H9 (cell line): ENCODE data around the gene OR4K1. TPM values are rescaled to one million over a fixed set of nuclear protein-coding genes. Genes with fewer than 3 reads are reported as not detected.

Experiments
- DNase-seq: peaks from one replicate; pipeline ENCODE4 v3.0.0-alpha.2; 2017
- H2AFZ ChIP-seq: one replicate; pipeline ENCODE4 v1.6.1; 2013; ENCODE audit warnings: mild to moderate bottlenecking, low read length, control low read depth, moderate library complexity
- H2AK5ac ChIP-seq: 2 replicates; pipeline ENCODE4 v1.6.1; 2013; ENCODE audit warnings: low read length, control low read depth, mixed read lengths; ENCODE audit not compliant: insufficient read length
- H2BK120ac ChIP-seq: one replicate; pipeline ENCODE4 v1.6.1; 2013; ENCODE audit warnings: low read depth, mild to moderate bottlenecking, low read length, control low read depth, inconsistent platforms; ENCODE audit not compliant: poor library complexity, severe bottlenecking
- H2BK12ac ChIP-seq: 2 replicates; pipeline ENCODE4 v1.6.1; 2013; ENCODE audit warnings: low read length, control low read depth, mixed read lengths, low read depth; ENCODE audit not compliant: insufficient read length
- H2BK15ac ChIP-seq: 2 replicates; pipeline ENCODE4 v1.6.1; 2013; ENCODE audit warnings: low read depth, low read length, control low read depth
- H2BK20ac ChIP-seq: one replicate; pipeline ENCODE4 v1.6.1; 2013; ENCODE audit warnings: low read depth, mild to moderate bottlenecking, low read length, control low read depth, inconsistent platforms; ENCODE audit not compliant: poor library complexity, severe bottlenecking
- H2BK5ac ChIP-seq: 2 replicates; pipeline ENCODE4 v1.6.1; 2013; ENCODE audit warnings: low read length, control low read depth, mixed read lengths; ENCODE audit not compliant: insufficient read length
- H3K14ac ChIP-seq: 2 replicates; pipeline ENCODE4 v1.6.1; 2013; ENCODE audit warnings: low read length, control low read depth; ENCODE audit not compliant: insufficient read depth
- H3K18ac ChIP-seq: 2 replicates; pipeline ENCODE4 v1.6.1; 2013; ENCODE audit warnings: low read depth, mild to moderate bottlenecking, mixed read lengths, low read length, control low read depth; ENCODE audit not compliant: insufficient read length
- H3K23ac ChIP-seq: 2 replicates; pipeline ENCODE4 v1.6.1; 2013; ENCODE audit warnings: low read length, control low read depth, mixed read lengths, low read depth; ENCODE audit not compliant: insufficient read length
- H3K23me2 ChIP-seq: 2 replicates; pipeline ENCODE4 v1.6.1; 2013; ENCODE audit warnings: low read depth, mild to moderate bottlenecking, mixed read lengths, low read length, control low read depth; ENCODE audit not compliant: insufficient read length, poor library complexity, severe bottlenecking
- H3K27ac ChIP-seq: 2 replicates; pipeline ENCODE4 v1.5.1; 2013; ENCODE audit warnings: low read length, control low read depth, mixed read lengths, low read depth; ENCODE audit not compliant: insufficient read length
- H3K27me3 ChIP-seq: 2 replicates; pipeline ENCODE4 v1.6.1; 2013; ENCODE audit warnings: low read length, control low read depth, inconsistent platforms; ENCODE audit not compliant: insufficient read depth
- H3K4ac ChIP-seq: 2 replicates; pipeline ENCODE4 v1.6.1; 2013; ENCODE audit warnings: low read depth, mild to moderate bottlenecking, control low read depth, inconsistent platforms, low read length, moderate library complexity
- H3K4me1 ChIP-seq: 2 replicates; pipeline ENCODE4 v1.6.1; 2013; ENCODE audit warnings: low read length, control low read depth, inconsistent platforms; ENCODE audit not compliant: insufficient read depth
- H3K4me2 ChIP-seq: 2 replicates; pipeline ENCODE4 v1.6.1; 2013; ENCODE audit warnings: low read length, control low read depth, mixed read lengths; ENCODE audit not compliant: insufficient read length, insufficient read depth
- H3K56ac ChIP-seq: 2 replicates; pipeline ENCODE4 v1.6.1; 2013; ENCODE audit warnings: low read depth, mild to moderate bottlenecking, mixed read lengths, low read length, control low read depth; ENCODE audit not compliant: insufficient read length
- H3K79me1 ChIP-seq: 2 replicates; pipeline ENCODE4 v1.6.1; 2013; ENCODE audit warnings: low read depth, mild to moderate bottlenecking, moderate library complexity, low read length, control low read depth, inconsistent platforms; ENCODE audit not compliant: insufficient read depth, poor library complexity, severe bottlenecking
- H3K79me2 ChIP-seq: 2 replicates; pipeline ENCODE4 v1.6.1; 2013; ENCODE audit warnings: low read length, control low read depth, inconsistent platforms; ENCODE audit not compliant: insufficient read depth
- H3K9ac ChIP-seq: 2 replicates; pipeline ENCODE4 v1.6.1; 2013; ENCODE audit warnings: low read length, control low read depth, mixed read lengths; ENCODE audit not compliant: insufficient read length; ENCODE audit errors: extremely low read depth
- H3K9me3 ChIP-seq: one replicate; pipeline ENCODE4 v1.6.1; 2013; ENCODE audit warnings: low read depth, low read length, inconsistent platforms; ENCODE audit not compliant: control insufficient read depth
- H3T11ph ChIP-seq: one replicate; pipeline ENCODE4 v1.6.1; 2013; ENCODE audit warnings: mild to moderate bottlenecking, low read length, control low read depth, inconsistent platforms
- H4K20me1 ChIP-seq: one replicate; pipeline ENCODE4 v1.6.1; 2013; ENCODE audit not compliant: control insufficient read depth, insufficient read length, insufficient read depth
- H4K5ac ChIP-seq: 2 replicates; pipeline ENCODE4 v1.6.1; 2013; ENCODE audit warnings: low read depth, mild to moderate bottlenecking, mixed read lengths, low read length, control low read depth; ENCODE audit not compliant: insufficient read length
- H4K8ac ChIP-seq: replicated peaks from 2 replicates; pipeline ENCODE4 v1.6.1; 2013; ENCODE audit warnings: low read length, control low read depth, mixed read lengths, low read depth; ENCODE audit not compliant: insufficient read length
- H4K91ac ChIP-seq: 2 replicates; pipeline ENCODE4 v1.6.1; 2013; ENCODE audit warnings: low read depth, mild to moderate bottlenecking, moderate library complexity, mixed read lengths, low read length, control low read depth; ENCODE audit not compliant: insufficient read length
- H3K27ac Mint-ChIP-seq, 3 experiments: 2 replicates in 2 of 3; 3 replicates in 1 of 3; pipeline ENCODE4 v1.8.0; 2020 to 2021; ENCODE audit warnings: mixed read lengths in 3 of 3, mild to moderate bottlenecking in 1 of 3, moderate library complexity in 1 of 3
- H3K27me3 Mint-ChIP-seq: 2 replicates; pipeline ENCODE4 v1.8.0; 2021; ENCODE audit warnings: low read depth, mild to moderate bottlenecking, moderate library complexity, mixed read lengths
- H3K36me3 Mint-ChIP-seq, 3 experiments: 2 replicates in 2 of 3; 3 replicates in 1 of 3; pipeline ENCODE4 v1.8.0; 2020 to 2021; ENCODE audit warnings: low read depth in 3 of 3, mixed read lengths in 3 of 3; ENCODE audit not compliant: insufficient read depth in 1 of 3
- H3K4me1 Mint-ChIP-seq, 2 experiments: 2 replicates each; pipeline ENCODE4 v1.8.0; 2020; ENCODE audit warnings: mixed read lengths in 2 of 2
- H3K4me3 Mint-ChIP-seq, 2 experiments: 2 replicates in 1 of 2; 3 replicates in 1 of 2; pipeline ENCODE4 v1.8.0; 2020 to 2021; ENCODE audit warnings: mild to moderate bottlenecking in 2 of 2, mixed read lengths in 2 of 2, moderate library complexity in 1 of 2
- H3K9me3 Mint-ChIP-seq, 2 experiments: 2 replicates in 1 of 2; 3 replicates in 1 of 2; pipeline ENCODE4 v1.8.0; 2020; ENCODE audit warnings: mild to moderate bottlenecking in 2 of 2, mixed read lengths in 2 of 2, moderate library complexity in 1 of 2
- WGBS: extraction: QIAGEN DNeasy Blood & Tissue Kit; methylation state at CpG from one replicate; pipeline ENCODE4 v1.1.7; 2013; ENCODE audit warnings: missing lambda C conversion rate, low lambda C conversion rate, mixed read lengths; ENCODE audit not compliant: insufficient read length; ENCODE audit errors: extremely low coverage; 5-methylcytosine and 5-hydroxymethylcytosine counted together
- total RNA-seq: library from RNA; stranded (reverse); gene quantifications from 2 replicates; pipeline ENCODE4 v1.2.1, GENCODE V29; 2021
- TF ChIP-seq, protein P1 (sequence below): fragments of 200-600 bp; sonication (generic); conservative IDR thresholded peaks from 3 replicates; pipeline ENCODE4 v1.8.0; 2021; ENCODE audit warnings: antibody characterized with exemption, mild to moderate bottlenecking

The OR4K1 gene
- total RNA-seq, 1 experiment from 2014 or later, result not detected

DNA sequence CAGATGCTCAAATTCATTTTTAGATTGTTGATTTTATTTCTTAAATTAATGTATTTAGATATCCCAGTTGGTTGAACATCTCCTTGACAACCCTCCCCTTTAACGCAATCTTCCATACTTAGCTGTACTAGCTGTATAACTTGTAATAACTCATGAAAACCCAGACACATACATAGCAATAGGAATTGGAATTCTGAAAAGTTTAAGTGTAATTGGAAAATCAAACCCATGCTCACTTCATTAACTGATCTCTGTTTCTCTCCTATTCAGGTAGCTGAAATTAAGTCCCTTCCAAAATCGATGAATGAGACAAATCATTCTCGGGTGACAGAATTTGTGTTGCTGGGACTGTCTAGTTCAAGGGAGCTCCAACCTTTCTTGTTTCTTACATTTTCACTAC is 44.6 kb downstream of the OR4K1 start, which contains the start of gene OR4K15:
TSS of gene OR4K15 (plus strand) at position 301 of the 400 bp plus-strand sequence. CDS start at position 301, 0 bp downstream.
- Histone ChIP-seq H3K9me3 (peaks cover 33% of the 10 kb centered on the region), H3K23ac (no peak within 1 kb of the TSS), H2BK15ac (no peak within 1 kb of the TSS), H3K9ac (no peak within 1 kb of the TSS), H3K27me3 (no peaks in the 10 kb centered on the region), H2BK5ac (no peak within 1 kb of the TSS), H3T11ph (no peak within 1 kb of the TSS), H3K56ac (no peak within 1 kb of the TSS), H3K4ac (no peak within 1 kb of the TSS), H4K5ac (no peak within 1 kb of the TSS), H3K23me2 (no peaks in the 10 kb centered on the region), H2BK12ac (no peak within 1 kb of the TSS), H3K14ac (no peak within 1 kb of the TSS), H3K18ac (no peak within 1 kb of the TSS), H3K27ac (no peak within 1 kb of the TSS), H3K4me1 (no peaks in the 10 kb centered on the region), H3K4me2 (no peak within 1 kb of the TSS), H2BK120ac (no peak within 1 kb of the TSS), H3K79me1 (no peaks in the 10 kb centered on the region), H4K20me1 (no peaks in the 10 kb centered on the region), H3K79me2 (no peaks in the 10 kb centered on the region), H4K8ac (no peak within 1 kb of the TSS), H2AFZ (no peak within 1 kb of the TSS), H2BK20ac (no peak within 1 kb of the TSS), H2AK5ac (no peak within 1 kb of the TSS), H4K91ac (no peak within 1 kb of the TSS)
- no CpG with 5 or more reads among the region's 3 CpGs for WGBS
- H3K36me3 Mint-ChIP-seq, result peaks cover 0 to 12% (median 11%) of the 10 kb centered on the region in 3 experiments; a peak in 3 of 7 replicates
- H3K4me3 Mint-ChIP-seq, result no peak within 1 kb of the TSS
- peaks cover 61 to 63% of the 10 kb centered on the region in 2 experiments for H3K9me3 Mint-ChIP-seq
- TF ChIP-seq, protein P1, sequence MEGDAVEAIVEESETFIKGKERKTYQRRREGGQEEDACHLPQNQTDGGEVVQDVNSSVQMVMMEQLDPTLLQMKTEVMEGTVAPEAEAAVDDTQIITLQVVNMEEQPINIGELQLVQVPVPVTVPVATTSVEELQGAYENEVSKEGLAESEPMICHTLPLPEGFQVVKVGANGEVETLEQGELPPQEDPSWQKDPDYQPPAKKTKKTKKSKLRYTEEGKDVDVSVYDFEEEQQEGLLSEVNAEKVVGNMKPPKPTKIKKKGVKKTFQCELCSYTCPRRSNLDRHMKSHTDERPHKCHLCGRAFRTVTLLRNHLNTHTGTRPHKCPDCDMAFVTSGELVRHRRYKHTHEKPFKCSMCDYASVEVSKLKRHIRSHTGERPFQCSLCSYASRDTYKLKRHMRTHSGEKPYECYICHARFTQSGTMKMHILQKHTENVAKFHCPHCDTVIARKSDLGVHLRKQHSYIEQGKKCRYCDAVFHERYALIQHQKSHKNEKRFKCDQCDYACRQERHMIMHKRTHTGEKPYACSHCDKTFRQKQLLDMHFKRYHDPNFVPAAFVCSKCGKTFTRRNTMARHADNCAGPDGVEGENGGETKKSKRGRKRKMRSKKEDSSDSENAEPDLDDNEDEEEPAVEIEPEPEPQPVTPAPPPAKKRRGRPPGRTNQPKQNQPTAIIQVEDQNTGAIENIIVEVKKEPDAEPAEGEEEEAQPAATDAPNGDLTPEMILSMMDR, result no peak
- no peak for DNase-seq
- no peaks in the 10 kb centered on the region for H3K4me1 Mint-ChIP-seq
- no peaks in the 10 kb centered on the region; the same call in 1 of the 2 replicates for H3K27me3 Mint-ChIP-seq
- no peak within 1 kb of the TSS for H3K27ac Mint-ChIP-seq

Other genes with a start within 250 kb of the OR4K1 start
- gene OR11H2, start 217.0 kb upstream of the OR4K1 start, total RNA-seq, result not detected in 2 replicates
- gene OR4Q3, start 187.3 kb upstream of the OR4K1 start, total RNA-seq, result not detected in 2 replicates
- gene OR4M1, start 157.4 kb upstream of the OR4K1 start, total RNA-seq, result not detected in 2 replicates
- not detected in 2 replicates for gene OR4N2, start 127.1 kb upstream of the OR4K1 start, total RNA-seq
- not detected in 2 replicates for gene OR4K2, start 55.8 kb upstream of the OR4K1 start, total RNA-seq
- gene OR4K5, start 10.3 kb upstream of the OR4K1 start, total RNA-seq, result not detected in 2 replicates
- not detected in 2 replicates for gene OR4K15, start 44.7 kb downstream of the OR4K1 start, total RNA-seq
- gene OR4Q2, start 71.2 kb downstream of the OR4K1 start, total RNA-seq, result not detected in 2 replicates
- not detected in 2 replicates for gene OR4K14, start 88.4 kb downstream of the OR4K1 start, total RNA-seq
- not detected in 2 replicates for gene OR4K13, start 105.1 kb downstream of the OR4K1 start, total RNA-seq
- gene OR4L1, start 129.1 kb downstream of the OR4K1 start, total RNA-seq, result not detected in 2 replicates
- gene OR4K17, start 179.8 kb downstream of the OR4K1 start, total RNA-seq, result not detected in 2 replicates
- not detected in 2 replicates for gene OR4N5, start 207.9 kb downstream of the OR4K1 start, total RNA-seq